ENCODE results near the gene HLA-G.

Gene HLA-G

GRCh38 chr6:29792123-29793035, 35.2 kb upstream of the HLA-G start:
- peak; percentile 44 for TF ChIP-seq CTCF (IDR thresholded peaks at IDR 0.05; ENCODE audit: low read depth, low read length, missing control alignments)
- H3K4me3 ChIP-seq (ENCODE audit: low read depth, low read length), result peak overlapping the region; percentile 31
- no peak for DNase-seq (ENCODE audit: low read depth)
- in situ Hi-C loops (cut with HindIII; ENCODE audit: low sequenced_read_pairs), result no loop called here

- in situ Hi-C loops (cut with HindIII; ENCODE audit: low sequenced_read_pairs), result no loop called here
- DNase-seq (ENCODE audit: low read depth), result no peak
- TF ChIP-seq CTCF (IDR thresholded peaks at IDR 0.05; ENCODE audit: low read depth, low read length, missing control alignments), result no peak
- H3K4me3 ChIP-seq (ENCODE audit: low read depth, low read length), result no peak overlapping the region
Measured at GRCh38 chr6:29793036-29793356, 34.6 kb upstream of the HLA-G start.

GRCh38 chr6:29793796-29794195, 33.8 kb upstream of the HLA-G start:
- no peak for DNase-seq (ENCODE audit: low read depth)
- no peak overlapping the region for H3K4me3 ChIP-seq (ENCODE audit: low read depth, low read length)
- in situ Hi-C loops (cut with HindIII; ENCODE audit: low sequenced_read_pairs), result no loop called here
- TF ChIP-seq CTCF (IDR thresholded peaks at IDR 0.05; ENCODE audit: low read depth, low read length, missing control alignments), result no peak

- no peak for DNase-seq (ENCODE audit: low read depth)
- no peak overlapping the region for H3K4me3 ChIP-seq (ENCODE audit: low read depth, low read length)
- no peak for TF ChIP-seq CTCF (IDR thresholded peaks at IDR 0.05; ENCODE audit: low read depth, low read length, missing control alignments)
- in situ Hi-C loops (cut with HindIII; ENCODE audit: low sequenced_read_pairs), result no loop called here
Measured at GRCh38 chr6:29796026-29796425, 31.6 kb upstream of the HLA-G start.

- no peak for TF ChIP-seq CTCF (IDR thresholded peaks at IDR 0.05; ENCODE audit: low read depth, low read length, missing control alignments)
- no peak overlapping the region for H3K4me3 ChIP-seq (ENCODE audit: low read depth, low read length)
- DNase-seq (ENCODE audit: low read depth), result no peak
- in situ Hi-C loops (cut with HindIII; ENCODE audit: low sequenced_read_pairs), result no loop called here
Measured at GRCh38 chr6:29797135-29797534, 30.5 kb upstream of the HLA-G start.

- in situ Hi-C loops (cut with HindIII; ENCODE audit: low sequenced_read_pairs), result no loop called here
- no peak overlapping the region for H3K4me3 ChIP-seq (ENCODE audit: low read depth, low read length)
- no peak for TF ChIP-seq CTCF (IDR thresholded peaks at IDR 0.05; ENCODE audit: low read depth, low read length, missing control alignments)
- no peak for DNase-seq (ENCODE audit: low read depth)
Measured at GRCh38 chr6:29797966-29798365, 29.7 kb upstream of the HLA-G start.

Data from astrocyte of the cerebellum (primary cell).